ENCODE data around the gene URAD. TPM values are rescaled to one million over a fixed set of nuclear protein-coding genes. Genes with fewer than 3 reads are reported as not detected.

URAD gene
- total and polyA plus RNA-seq, 8 donors: not detected

GRCh38 chr13:27933580-27934328 is 54.7 kb downstream of the URAD start:
- Histone ChIP-seq H3K4me3 (no peak overlapping the region), H3K36me3 (no peaks in the 10 kb centered on the region), H3K27me3 (peaks cover 31 to 63% of the 10 kb centered on the region in 2 donors), H3K4me1 (no peaks in the 10 kb centered on the region), H3K27ac (no peak overlapping the region), H3K9me3 (no peaks in the 10 kb centered on the region)
- ATAC-seq (no peak), DNase-seq (no peak)
- TF ChIP-seq CTCF (IDR thresholded peaks at IDR 0.05): no peak
- intact Hi-C loops (cut with DNase I): no loop called here

GRCh38 chr13:27933118-27933517 is 55.4 kb downstream of the URAD start:
- DNase-seq: no peak
- Histone ChIP-seq H3K9me3 (no peaks in the 10 kb centered on the region), H3K27me3 (peaks cover 37 to 69% of the 10 kb centered on the region in 2 donors), H3K4me1 (no peaks in the 10 kb centered on the region), H3K27ac (no peak overlapping the region), H3K4me3 (no peak overlapping the region), H3K36me3 (no peaks in the 10 kb centered on the region)
- no peak for TF ChIP-seq CTCF (IDR thresholded peaks at IDR 0.05)
- no peak for ATAC-seq
- intact Hi-C loops (cut with DNase I): no loop called here

- DNase-seq: no peak
- TF ChIP-seq CTCF (IDR thresholded peaks at IDR 0.05): no peak
- intact Hi-C loops (cut with DNase I): no loop called here
- no peak for ATAC-seq
- H3K9me3 ChIP-seq: no peaks in the 10 kb centered on the region
- H3K36me3 ChIP-seq: no peaks in the 10 kb centered on the region
- no peaks in the 10 kb centered on the region for H3K4me1 ChIP-seq
- no peak overlapping the region for H3K27ac ChIP-seq
- peaks cover 67 to 92% of the 10 kb centered on the region in 2 donors for H3K27me3 ChIP-seq
- H3K4me3 ChIP-seq: no peak overlapping the region
Observed at GRCh38 chr13:27929868-27930267, 58.6 kb downstream of the URAD start.

- no peak overlapping the region for H3K27ac ChIP-seq
- ATAC-seq (no peak), DNase-seq (no peak)
- H3K27me3 ChIP-seq: peaks cover 75 to 100% of the 10 kb centered on the region in 2 donors
- intact Hi-C loops (cut with DNase I): no loop called here
- H3K4me3 ChIP-seq: no peak overlapping the region
- no peak for TF ChIP-seq CTCF (IDR thresholded peaks at IDR 0.05)
- H3K4me1 ChIP-seq: no peaks in the 10 kb centered on the region
- H3K36me3 ChIP-seq: no peaks in the 10 kb centered on the region
- H3K9me3 ChIP-seq: no peaks in the 10 kb centered on the region
Observed at GRCh38 chr13:27928805-27929753, 59.4 kb downstream of the URAD start.

- ATAC-seq (no peak), DNase-seq (no peak)
- Histone ChIP-seq H3K4me3 (no peak overlapping the region), H3K4me1 (no peaks in the 10 kb centered on the region), H3K27ac (no peak overlapping the region), H3K27me3 (peaks cover 82 to 100% of the 10 kb centered on the region in 2 donors), H3K36me3 (no peaks in the 10 kb centered on the region), H3K9me3 (no peaks in the 10 kb centered on the region)
- intact Hi-C loops (cut with DNase I): no loop called here
- TF ChIP-seq CTCF (IDR thresholded peaks at IDR 0.05): no peak
Observed at GRCh38 chr13:27928353-27928804, 60.1 kb downstream of the URAD start.

All from left lung (tissue), 10 donors.